Measurements from ENCODE around the gene PARD6G. TPM values are rescaled to one million over a fixed set of nuclear protein-coding genes. Genes with fewer than 3 reads are reported as not detected.
A peak's percentile ranks its signal among the peaks of the same experiment; 100 is the strongest.

PARD6G gene
- total and polyA plus RNA-seq, 10 of the 15 experiments (the other 5 are each of a cell fraction or from before 2014, with no cell fraction given) = 0.20 to 2.0 (median 0.60) TPM

DNA sequence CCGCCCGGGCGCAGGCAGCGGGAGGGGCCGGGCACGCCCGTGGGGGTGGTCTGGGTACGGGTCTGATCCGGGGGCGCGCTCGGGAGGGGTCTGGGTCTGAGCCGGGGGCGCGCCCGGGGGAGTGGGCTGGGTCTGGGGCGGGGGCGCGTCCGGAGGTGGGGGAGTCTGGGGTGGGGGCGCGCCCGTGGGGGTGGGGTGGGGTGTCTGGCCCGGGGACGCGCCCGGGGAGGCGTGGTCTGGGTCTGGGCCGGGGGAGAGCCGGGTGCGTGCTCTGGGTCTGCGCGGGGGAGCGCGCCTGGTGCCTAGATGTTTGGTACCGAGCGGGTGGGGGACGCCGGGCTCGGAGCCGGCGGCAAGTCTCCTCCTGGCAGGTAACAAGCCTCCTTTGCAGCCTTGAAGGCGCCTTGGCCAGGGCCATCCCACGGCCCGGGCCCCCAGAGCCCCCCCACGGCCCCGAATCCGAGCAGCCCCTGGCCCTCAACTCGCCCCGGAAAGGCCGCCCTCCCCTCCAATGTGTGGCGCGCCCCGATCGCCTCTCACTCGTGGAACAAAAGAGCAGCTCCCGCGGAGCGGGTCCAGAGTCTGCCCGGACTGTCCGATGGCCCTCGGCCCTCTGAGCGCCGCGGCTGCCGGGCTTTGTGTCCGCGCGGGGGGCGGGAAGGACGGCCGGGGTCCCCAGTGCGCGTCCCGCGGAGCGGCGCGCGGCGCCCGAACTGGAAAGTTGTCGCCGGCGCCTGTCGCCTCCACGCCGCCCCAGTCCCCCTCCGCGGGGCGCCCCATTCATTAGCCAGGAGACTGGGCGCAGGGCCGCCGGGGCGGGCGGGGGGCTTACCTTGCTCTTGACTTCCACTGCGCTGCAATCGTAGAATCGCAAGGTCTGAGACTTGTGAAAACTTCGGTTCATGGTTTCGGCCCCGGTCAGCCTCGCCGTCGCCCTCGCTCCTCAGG lies 595 bp downstream of the PARD6G start:
- no peaks in the 10 kb centered on the region for H3K79me2 ChIP-seq (ENCODE audit: control insufficient read depth, insufficient read depth, low read length)
- 20% methylated on average over 50 of the region's 106 CpGs for WGBS (ENCODE audit: insufficient coverage, insufficient replicate concordance, low lambda C conversion rate, missing lambda C conversion rate)
- no peak overlapping the region for H2AFZ ChIP-seq (ENCODE audit: control insufficient read depth, low read depth, low read length)
- no peak overlapping the region for H3K9ac ChIP-seq (ENCODE audit: control insufficient read depth, insufficient read depth, low read length)
- no peaks in the 10 kb centered on the region for H3K36me3 ChIP-seq (ENCODE audit: control insufficient read depth in 2 of 2, insufficient read depth in 2 of 2, low read length in 1 of 2)
- no peak for FAIRE-seq
- H3K9me3 ChIP-seq (replicated peaks; ENCODE audit: control insufficient read depth, insufficient read depth, low read length) = no peaks in the 10 kb centered on the region
- ChIA-PET CTCF (interaction anchor here (1.0 to 1.2 kb wide), 2 partner anchors 10 to 47 kb away, joined by 3 read pairs; no protein-coding TSS in a partner anchor), RAD21 (ENCODE audit: unreplicated experiment) (interaction anchor here (0.6 to 1.6 kb wide), 3 partner anchors 10 to 46 kb away, joined by 3 to 6 read pairs (median 4); no protein-coding TSS in a partner anchor), POLR2A (interaction anchor here (0.6 kb wide), 3 partner anchors 34 to 68 kb away, joined by 3 to 6 read pairs (median 3); no protein-coding TSS in a partner anchor), SMC1A (ENCODE audit: uncharacterized antibody, unreplicated experiment) (interaction anchor here (1.0 to 1.4 kb wide), 3 partner anchors 33 to 89 kb away, joined by 3 to 5 read pairs (median 5); no protein-coding TSS in a partner anchor)
- no peak overlapping the region for H3K27ac ChIP-seq (ENCODE audit: control insufficient read depth, insufficient read depth)
- BruUV-seq (replicated peaks) = no TSS peak
- no peaks in the 10 kb centered on the region for H3K4me1 ChIP-seq (ENCODE audit: control insufficient read depth, insufficient read depth, low read length)
- intact Hi-C loops (cut with micrococcal nuclease; ENCODE audit: unreplicated experiment) (no loop called here), in situ Hi-C loops (cut with MboI) (no loop called here)
- H3K4me3 ChIP-seq = peak overlapping the region; percentile 45; the same call in 1 of the 2 replicates
- DNase-seq (ENCODE audit: low read depth, low spot score) = no peak
- H4K20me1 ChIP-seq (ENCODE audit: control insufficient read depth, insufficient read depth) = no peaks in the 10 kb centered on the region
- 0 out of 2 replicates have a peak, but pooled peaks have one; percentile 30 for TF ChIP-seq GATAD2B (conservative IDR thresholded peaks at IDR 0.05; ENCODE audit: low read depth)
- no peak for TF ChIP-seq CREB1 (IDR thresholded peaks at IDR 0.05; ENCODE audit: low read depth)
- TF ChIP-seq SP1 (IDR thresholded peaks at IDR 0.05; ENCODE audit: low read depth, low read length) = no peak
- no peak for TF ChIP-seq JUNB (IDR thresholded peaks at IDR 0.05)
- TF ChIP-seq SPI1 (IDR thresholded peaks at IDR 0.05; ENCODE audit: borderline replicate concordance, insufficient read depth, low read depth, low read length) = no peak
- TF ChIP-seq EED (IDR thresholded peaks at IDR 0.05; ENCODE audit: low read depth) = no peak
- peak overlapping the region; percentile 68 for H3K4me2 ChIP-seq (ENCODE audit: control insufficient read depth, insufficient read depth)
- peak; percentile 49 for ATAC-seq
- peaks cover 2 to 3% of the 10 kb centered on the region in 2 experiments; a peak in 2 of 4 replicates for H3K27me3 ChIP-seq (replicated peaks in 1 of 2; ENCODE audit: control insufficient read depth in 2 of 2, insufficient read depth in 2 of 2, low read length in 1 of 2)

Measured in GM12878 (cell line).